Activated T-helper 17 cell treated with anti-CD3 and anti-CD28 coated beads, Interleukin-2, amount 50 U/mL, for 72 hours (primary cell): Measurements from ENCODE around the gene CCL20. TPM values are rescaled to one million over a fixed set of nuclear protein-coding genes. Genes with fewer than 3 reads are reported as not detected.
A peak's percentile ranks its signal among the peaks of the same experiment; 100 is the strongest.

Source experiments
- ATAC-seq: fragments of 150-1000 bp; cut with Tn5 transposase; replicated peaks from 2 replicates; pipeline ENCODE4 v1.10.0; 2021; ENCODE audit warnings: mild to moderate bottlenecking, moderate library complexity
- H3K27ac Mint-ChIP-seq: one replicate; pipeline ENCODE4 v1.8.0; 2022; ENCODE audit warnings: mixed read lengths
- H3K27me3 Mint-ChIP-seq: one replicate; pipeline ENCODE4 v1.8.0; 2022; ENCODE audit warnings: mixed read lengths
- H3K36me3 Mint-ChIP-seq: one replicate; pipeline ENCODE4 v1.8.0; 2022; ENCODE audit warnings: low read depth, mild to moderate bottlenecking, mixed read lengths
- H3K4me1 Mint-ChIP-seq: one replicate; pipeline ENCODE4 v1.8.0; 2022; ENCODE audit warnings: mixed read lengths
- H3K4me3 Mint-ChIP-seq: one replicate; pipeline ENCODE4 v1.8.0; 2022; ENCODE audit warnings: mild to moderate bottlenecking, mixed read lengths
- H3K9me3 Mint-ChIP-seq: one replicate; pipeline ENCODE4 v1.8.0; 2022; ENCODE audit warnings: mixed read lengths
- total RNA-seq, 2 donors: library from RNA; stranded (reverse); gene quantifications; one replicate each; pipeline ENCODE4 v1.2.3, GENCODE V29; 2022

The CCL20 gene
- total RNA-seq, 2 donors from 2014 or later = 36.1 to 137 TPM

GRCh38 chr2:227817850-227818674 is 4.4 kb downstream of the CCL20 start:
- peak overlapping the region; percentile 92 for H3K27ac Mint-ChIP-seq
- H3K4me1 Mint-ChIP-seq = peaks cover 40% of the 10 kb centered on the region
- H3K27me3 Mint-ChIP-seq = no peaks in the 10 kb centered on the region
- ATAC-seq = peak; percentile 80
- H3K36me3 Mint-ChIP-seq = peaks cover 59% of the 10 kb centered on the region
- peak overlapping the region; percentile 94 for H3K4me3 Mint-ChIP-seq
- peaks cover 11% of the 10 kb centered on the region for H3K9me3 Mint-ChIP-seq

DNA sequence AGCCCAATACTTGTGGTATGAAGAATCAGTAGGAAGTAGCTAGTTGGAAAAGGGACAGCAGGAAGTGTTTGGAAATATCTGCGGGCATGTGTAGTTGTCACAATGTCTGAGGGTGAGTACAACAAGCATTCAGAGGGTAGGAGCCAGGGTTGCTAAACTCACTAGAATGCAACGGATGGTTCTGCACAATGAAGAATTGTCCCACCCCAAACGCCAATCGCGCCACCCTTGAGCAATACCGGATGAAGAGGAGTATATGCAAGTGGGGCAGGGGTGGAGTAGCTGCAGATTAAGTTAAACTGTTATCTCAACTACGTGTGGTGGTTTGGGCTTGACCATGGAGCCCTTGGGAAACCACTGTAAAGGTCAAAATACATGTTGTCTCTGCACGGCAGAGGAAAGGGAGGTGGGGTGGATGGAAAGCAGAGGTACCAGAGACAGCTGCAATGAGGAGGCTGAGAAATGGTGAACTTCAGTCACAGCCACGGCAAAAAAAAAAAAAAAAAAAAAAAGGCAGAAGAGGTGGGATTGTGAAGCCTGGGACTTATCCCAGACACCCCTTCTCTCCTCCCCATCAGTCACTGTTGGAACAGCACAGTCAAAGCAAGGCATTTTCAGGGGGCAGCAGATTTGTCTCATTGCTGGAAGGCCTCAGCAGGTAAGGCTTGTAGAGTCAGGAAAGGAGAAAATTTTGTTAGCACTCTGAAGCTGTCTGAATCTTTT is 5.2 kb downstream of the CCL20 start:
- Mint-ChIP-seq H3K4me3 (peak overlapping the region; percentile 94), H3K27me3 (no peaks in the 10 kb centered on the region), H3K4me1 (peaks cover 32% of the 10 kb centered on the region), H3K27ac (peak overlapping the region; percentile 92), H3K36me3 (peaks cover 51% of the 10 kb centered on the region), H3K9me3 (peaks cover 11% of the 10 kb centered on the region)
- no peak for ATAC-seq

DNA sequence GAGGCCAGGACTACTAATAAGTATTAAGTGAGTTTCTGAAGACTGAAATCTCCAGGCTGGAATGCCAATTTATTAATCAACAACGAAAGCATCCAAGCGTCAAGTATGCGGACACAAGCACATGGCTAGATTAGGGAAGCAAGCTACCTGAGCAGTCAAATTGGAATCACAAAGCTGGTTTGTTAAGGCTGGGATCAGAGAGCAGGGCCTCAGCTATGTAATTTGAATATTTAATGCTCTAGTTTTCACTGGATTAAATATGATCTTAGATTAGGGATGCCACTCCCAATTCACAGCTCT is 5.7 kb downstream of the CCL20 start:
- Mint-ChIP-seq H3K27ac (peak overlapping the region; percentile 92), H3K27me3 (no peaks in the 10 kb centered on the region), H3K9me3 (peaks cover 11% of the 10 kb centered on the region), H3K36me3 (peaks cover 46% of the 10 kb centered on the region), H3K4me3 (peak overlapping the region; percentile 94), H3K4me1 (peaks cover 29% of the 10 kb centered on the region)
- no peak for ATAC-seq

DNA sequence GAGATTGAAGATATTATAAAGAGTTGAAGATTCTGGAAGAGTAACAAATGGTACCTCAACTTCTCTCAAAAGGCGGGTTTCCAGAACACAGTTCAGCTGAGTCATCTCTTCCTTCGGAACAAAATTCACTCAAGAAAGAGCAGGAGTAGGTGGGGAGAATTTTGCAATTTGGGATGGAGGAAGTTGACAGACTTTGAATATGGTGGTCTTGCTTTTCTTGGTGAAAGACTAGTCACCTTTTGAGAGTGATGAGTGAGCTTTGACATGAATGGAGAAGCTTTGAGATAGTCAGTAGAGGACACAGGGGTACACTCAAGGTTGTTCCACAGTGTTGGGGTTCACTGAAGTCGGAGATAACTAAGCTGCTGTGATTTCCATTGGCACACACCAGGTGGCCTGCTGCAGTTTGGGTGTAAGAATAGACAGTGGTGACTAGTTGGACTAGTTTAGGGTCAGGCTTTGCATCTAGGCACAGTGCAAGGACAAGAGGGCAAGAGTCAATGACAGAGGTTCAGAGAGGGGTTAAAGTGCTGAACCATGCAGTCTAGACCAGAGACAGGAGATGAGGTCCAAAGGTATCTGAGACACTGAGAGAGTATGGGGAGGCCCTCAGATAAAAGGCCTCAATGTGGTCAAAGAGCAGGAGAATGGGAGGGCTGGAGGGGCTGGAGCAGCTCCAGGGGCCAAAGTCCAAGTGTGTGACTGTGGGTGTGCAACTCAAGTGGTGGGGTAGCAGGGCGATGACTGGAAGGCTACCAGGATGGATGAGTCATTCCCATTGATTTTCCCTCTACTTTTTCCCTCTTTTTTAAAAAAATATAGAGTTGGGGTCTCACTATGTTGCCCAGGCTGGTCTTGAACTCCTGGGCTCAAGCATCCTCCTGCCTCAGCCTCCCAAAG is 7.7 kb downstream of the CCL20 start:
- Mint-ChIP-seq H3K9me3 (peaks cover 15% of the 10 kb centered on the region), H3K27ac (no peak overlapping the region), H3K27me3 (no peaks in the 10 kb centered on the region)

GRCh38 chr2:227822416-227823003 is 8.9 kb downstream of the CCL20 start:
- peaks cover 15% of the 10 kb centered on the region for H3K9me3 Mint-ChIP-seq
- peak overlapping the region; percentile 1 for H3K27ac Mint-ChIP-seq
- H3K27me3 Mint-ChIP-seq = no peaks in the 10 kb centered on the region
- H3K4me1 Mint-ChIP-seq = peaks cover 41% of the 10 kb centered on the region
- no peak overlapping the region for H3K4me3 Mint-ChIP-seq
- H3K36me3 Mint-ChIP-seq = peaks cover 14% of the 10 kb centered on the region
- no peak for ATAC-seq

More for the DNA sequence above, 7.7 kb downstream of the CCL20 start:
- Mint-ChIP-seq H3K4me3 (no peak overlapping the region), H3K36me3 (peaks cover 27% of the 10 kb centered on the region), H3K4me1 (peaks cover 34% of the 10 kb centered on the region)
- no peak for ATAC-seq

GRCh38 chr2:227823922-227824321 is 10.3 kb downstream of the CCL20 start:
- Mint-ChIP-seq H3K27ac (no peak overlapping the region), H3K36me3 (peaks cover under 1% of the 10 kb centered on the region), H3K27me3 (no peaks in the 10 kb centered on the region), H3K4me1 (peaks cover 33% of the 10 kb centered on the region), H3K9me3 (peaks cover 15% of the 10 kb centered on the region), H3K4me3 (no peak overlapping the region)
- no peak for ATAC-seq

- H3K36me3 Mint-ChIP-seq = no peaks in the 10 kb centered on the region
- ATAC-seq = no peak
- peaks cover 15% of the 10 kb centered on the region for H3K9me3 Mint-ChIP-seq
- no peaks in the 10 kb centered on the region for H3K27me3 Mint-ChIP-seq
- no peak overlapping the region for H3K27ac Mint-ChIP-seq
- peaks cover 31% of the 10 kb centered on the region for H3K4me1 Mint-ChIP-seq
- no peak overlapping the region for H3K4me3 Mint-ChIP-seq
Observed at GRCh38 chr2:227824711-227825110, 11.1 kb downstream of the CCL20 start.

DNA sequence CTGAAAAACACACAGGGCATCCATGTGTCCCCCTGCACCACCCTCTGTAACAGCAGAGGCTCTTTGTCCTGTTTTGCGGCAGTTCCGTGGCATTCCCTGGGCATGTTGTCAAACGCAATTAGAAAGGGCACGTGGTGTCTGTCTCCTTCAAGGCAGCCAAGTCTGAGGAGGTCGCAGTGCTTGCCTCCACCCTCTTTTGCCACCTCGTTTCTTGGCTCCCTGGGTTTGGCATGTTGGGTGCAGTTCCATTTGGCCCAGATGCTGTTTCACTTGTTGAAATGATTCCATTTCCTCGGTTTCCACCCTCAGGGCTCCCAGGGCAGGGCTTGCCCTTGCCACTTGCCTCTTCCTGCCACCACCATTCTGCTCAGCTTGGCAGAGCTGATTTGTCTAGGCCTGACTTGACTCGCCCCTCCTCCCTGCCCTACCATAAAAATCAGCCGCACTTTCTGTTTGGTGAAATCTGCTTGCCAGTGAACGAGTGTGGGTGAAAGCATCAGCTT is 12.4 kb downstream of the CCL20 start:
- Mint-ChIP-seq H3K27ac (peak overlapping the region; percentile 88), H3K36me3 (no peaks in the 10 kb centered on the region), H3K4me1 (peaks cover 21% of the 10 kb centered on the region), H3K4me3 (peak overlapping the region; percentile 73), H3K9me3 (peaks cover 10% of the 10 kb centered on the region), H3K27me3 (no peaks in the 10 kb centered on the region)
- peak; percentile 95 for ATAC-seq

DNA sequence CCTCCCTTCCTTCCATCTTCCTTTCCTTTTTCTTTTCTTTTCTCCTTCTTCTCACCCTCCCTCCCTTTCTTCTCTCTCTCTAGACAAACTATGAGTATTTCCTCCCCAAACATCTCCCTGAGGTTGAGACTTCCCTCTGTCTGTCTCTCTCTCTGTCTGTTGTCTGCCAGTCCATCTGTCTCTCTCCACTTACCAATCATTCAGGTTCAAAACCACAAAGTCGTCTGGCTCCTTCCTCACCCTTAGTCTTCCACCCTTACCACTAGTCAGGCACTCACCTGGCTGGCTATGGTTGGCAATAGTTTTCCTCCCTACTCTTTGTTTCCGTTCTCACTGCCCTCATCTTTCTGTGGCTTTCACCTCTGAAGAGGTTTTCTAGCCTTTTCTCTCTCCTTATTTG is 12.9 kb downstream of the CCL20 start:
- Mint-ChIP-seq H3K36me3 (no peaks in the 10 kb centered on the region), H3K4me3 (peak overlapping the region; percentile 73), H3K4me1 (peaks cover 16% of the 10 kb centered on the region), H3K27ac (peak overlapping the region; percentile 88), H3K9me3 (peaks cover 10% of the 10 kb centered on the region), H3K27me3 (no peaks in the 10 kb centered on the region)
- peak; percentile 60 for ATAC-seq

DNA sequence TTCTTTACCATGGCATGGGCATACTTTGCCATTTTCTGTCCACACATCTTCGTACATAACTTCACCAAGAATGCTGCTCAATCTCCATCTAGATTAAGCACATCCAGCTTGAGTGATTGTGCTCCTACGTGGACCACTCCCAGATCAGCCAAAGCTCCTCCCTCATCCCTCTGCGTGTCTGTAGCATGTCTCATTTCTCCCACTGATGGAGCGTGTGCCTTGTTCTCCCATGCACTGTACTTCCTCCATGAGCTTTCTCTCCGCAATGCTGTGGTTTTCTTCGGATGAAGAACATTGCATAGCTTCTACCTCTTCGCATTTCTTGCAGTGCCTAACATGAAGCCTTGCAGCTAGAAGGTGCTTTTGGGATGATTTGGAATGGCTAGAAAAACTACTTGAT is 13.5 kb downstream of the CCL20 start:
- Mint-ChIP-seq H3K27ac (peak overlapping the region; percentile 88), H3K4me1 (peaks cover 16% of the 10 kb centered on the region), H3K27me3 (no peaks in the 10 kb centered on the region), H3K9me3 (peaks cover 10% of the 10 kb centered on the region), H3K36me3 (no peaks in the 10 kb centered on the region), H3K4me3 (peak overlapping the region; percentile 73)
- no peak for ATAC-seq

GRCh38 chr2:227828477-227828912 is 14.9 kb downstream of the CCL20 start:
- no peaks in the 10 kb centered on the region for H3K27me3 Mint-ChIP-seq
- no peak for ATAC-seq
- H3K36me3 Mint-ChIP-seq = no peaks in the 10 kb centered on the region
- no peak overlapping the region for H3K4me3 Mint-ChIP-seq
- peaks cover 12% of the 10 kb centered on the region for H3K4me1 Mint-ChIP-seq
- H3K9me3 Mint-ChIP-seq = peaks cover 4% of the 10 kb centered on the region
- no peak overlapping the region for H3K27ac Mint-ChIP-seq

DNA sequence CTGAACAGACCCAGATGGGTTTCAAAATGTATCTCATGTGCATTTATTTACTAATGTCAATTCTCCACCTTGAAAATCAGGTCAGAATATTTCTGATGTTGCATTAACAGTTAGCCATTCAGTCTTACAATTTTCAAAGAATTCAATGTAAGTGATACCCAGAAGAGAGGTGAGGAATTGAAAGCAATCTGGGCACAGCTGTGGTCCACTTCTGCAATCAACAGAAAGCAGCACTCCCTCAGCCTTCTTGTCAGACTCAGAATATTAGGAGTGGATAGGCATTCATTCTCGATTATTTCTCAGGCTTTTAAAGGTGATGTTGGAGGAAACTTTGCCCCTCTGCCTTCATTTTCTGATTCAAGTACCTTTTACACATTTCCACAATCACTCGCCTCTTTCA is 15.7 kb downstream of the CCL20 start:
- peaks cover 12% of the 10 kb centered on the region for H3K4me1 Mint-ChIP-seq
- H3K9me3 Mint-ChIP-seq = peaks cover 4% of the 10 kb centered on the region
- H3K4me3 Mint-ChIP-seq = no peak overlapping the region
- no peaks in the 10 kb centered on the region for H3K36me3 Mint-ChIP-seq
- H3K27ac Mint-ChIP-seq = no peak overlapping the region
- ATAC-seq = no peak
- H3K27me3 Mint-ChIP-seq = no peaks in the 10 kb centered on the region

DNA sequence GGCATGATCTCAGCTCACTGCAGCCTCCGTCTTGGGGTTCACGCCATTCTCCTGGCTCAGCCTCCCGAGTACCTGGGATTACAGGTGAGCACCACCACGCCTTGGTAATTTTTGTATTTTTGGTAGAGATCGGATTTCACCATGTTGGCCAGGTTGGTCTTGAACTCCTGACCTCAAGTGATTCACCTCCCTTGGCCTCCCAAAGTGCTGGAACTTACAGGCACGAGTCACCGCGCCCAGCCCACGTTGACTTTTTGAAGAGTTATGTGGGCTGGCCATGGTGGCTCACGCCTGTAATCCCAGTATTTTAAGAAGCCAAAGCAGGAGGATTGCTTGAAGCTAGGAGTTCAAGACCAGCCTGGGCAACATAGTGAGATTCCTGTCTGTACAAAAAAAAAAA is 20.8 kb downstream of the CCL20 start:
- no peaks in the 10 kb centered on the region for H3K27me3 Mint-ChIP-seq
- ATAC-seq = no peak
- no peak overlapping the region for H3K4me3 Mint-ChIP-seq
- H3K9me3 Mint-ChIP-seq = peaks cover 16% of the 10 kb centered on the region
- H3K27ac Mint-ChIP-seq = no peak overlapping the region
- H3K36me3 Mint-ChIP-seq = no peaks in the 10 kb centered on the region
- H3K4me1 Mint-ChIP-seq = no peaks in the 10 kb centered on the region
